Bone marrow (tissue), 2 donors: ENCODE data around the gene ATP6V1C2.

ENCODE experiments used
- DNase-seq, 2 donors: peaks; one replicate each; lab custom pipeline; 2025; lab: John Stamatoyannopoulos, UW

ATP6V1C2 gene

DNA sequence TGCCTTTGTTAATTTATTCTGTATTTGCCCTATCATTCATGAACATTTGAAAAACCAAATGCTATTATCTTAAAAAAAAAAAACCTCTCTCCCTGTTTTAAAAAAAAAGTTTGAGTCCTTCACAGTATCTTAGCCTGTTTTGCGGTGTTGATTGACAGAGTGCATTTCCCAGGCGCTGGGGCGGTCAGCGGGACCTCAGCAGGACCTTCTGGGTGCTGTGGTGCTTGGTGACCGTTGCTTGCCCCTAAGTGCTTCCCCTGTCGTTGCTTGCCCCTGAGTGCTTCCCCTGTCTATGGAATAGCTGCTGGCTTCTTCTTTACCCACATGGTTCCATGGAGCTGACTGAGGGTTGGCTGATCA lies 12.1 kb downstream of the ATP6V1C2 start:
- DNase-seq, result no peak

DNA sequence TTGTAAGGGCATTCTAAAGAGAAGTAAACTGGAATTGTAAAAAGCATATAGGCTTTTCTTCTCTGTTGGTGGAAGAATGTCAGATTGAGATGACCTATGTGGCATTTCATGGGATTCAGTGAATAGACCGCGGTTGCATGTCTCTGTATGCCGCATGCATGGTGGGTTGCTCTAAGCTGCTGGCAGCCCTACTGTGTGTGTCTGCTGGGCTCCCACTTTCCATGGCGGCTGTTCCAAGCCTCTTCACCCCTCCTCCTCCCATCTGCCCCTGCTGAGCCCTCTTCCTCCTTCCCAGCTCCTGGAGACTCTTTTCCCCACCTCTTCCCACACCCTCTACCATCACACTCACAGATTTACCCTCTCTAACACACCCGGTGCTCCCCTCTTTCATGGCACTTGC lies 12.6 kb downstream of the ATP6V1C2 start:
- DNase-seq, result no peak

DNA sequence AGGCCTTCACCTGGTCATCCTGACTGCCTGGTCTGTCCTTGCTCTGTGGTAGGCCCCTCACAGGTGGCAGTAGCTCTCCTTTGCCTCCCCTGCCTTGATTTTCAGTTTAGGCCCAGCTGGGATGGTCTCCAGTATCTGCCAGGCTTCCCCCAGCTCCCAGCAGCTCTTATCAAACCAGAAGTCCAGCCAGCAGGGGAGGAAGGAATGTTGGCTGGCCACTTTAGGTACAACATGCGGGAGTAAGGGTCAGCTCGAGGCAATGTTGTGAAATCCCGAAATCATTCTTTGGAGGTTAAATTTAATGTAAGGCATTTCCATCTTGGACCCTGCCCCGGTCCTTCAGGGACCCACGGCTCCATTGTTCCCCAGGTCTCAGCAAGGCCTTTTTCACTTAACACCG lies 16.8 kb downstream of the ATP6V1C2 start:
- DNase-seq, result no peak

DNA sequence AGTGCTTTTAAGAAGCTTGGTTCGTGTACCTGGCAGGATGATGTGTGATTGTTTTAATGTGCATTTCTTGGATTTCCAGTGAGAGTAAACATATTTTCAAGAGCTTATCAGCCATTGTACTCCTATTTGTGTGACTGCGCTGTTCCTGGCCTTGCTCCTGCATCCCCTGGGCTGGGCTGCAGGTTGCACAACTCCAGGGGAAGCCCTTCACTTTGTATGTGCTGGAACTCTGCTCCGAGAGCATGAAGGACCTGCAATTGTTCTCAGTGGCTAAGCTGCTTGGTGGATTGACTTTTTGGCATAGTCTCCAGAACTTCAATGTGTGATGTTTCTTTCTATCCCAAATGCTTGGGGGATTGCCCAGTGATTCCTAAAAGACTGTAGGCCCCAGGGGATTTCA lies 18.8 kb downstream of the ATP6V1C2 start:
- DNase-seq, result no peak

DNA sequence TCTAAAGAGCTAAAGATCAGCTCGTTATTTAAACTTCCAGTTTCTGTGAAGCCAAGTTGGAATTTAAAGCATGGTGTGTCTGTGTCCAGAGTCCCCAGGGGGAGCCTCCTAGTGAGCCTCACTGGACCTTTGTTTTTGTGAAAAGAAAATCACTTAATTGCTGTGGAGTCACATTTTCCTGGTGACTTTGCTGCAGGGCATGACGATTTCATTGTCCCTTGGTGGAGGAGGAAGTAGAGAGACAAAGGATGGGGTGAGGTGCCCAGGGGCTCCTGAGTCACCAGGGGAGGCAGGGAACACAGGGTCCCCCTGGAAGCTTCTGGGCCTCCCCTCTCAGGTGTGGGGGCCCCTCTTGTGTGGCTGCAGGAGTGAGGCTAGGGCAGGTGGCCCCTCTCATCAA lies 19.7 kb downstream of the ATP6V1C2 start:
- DNase-seq, result no peak

DNA sequence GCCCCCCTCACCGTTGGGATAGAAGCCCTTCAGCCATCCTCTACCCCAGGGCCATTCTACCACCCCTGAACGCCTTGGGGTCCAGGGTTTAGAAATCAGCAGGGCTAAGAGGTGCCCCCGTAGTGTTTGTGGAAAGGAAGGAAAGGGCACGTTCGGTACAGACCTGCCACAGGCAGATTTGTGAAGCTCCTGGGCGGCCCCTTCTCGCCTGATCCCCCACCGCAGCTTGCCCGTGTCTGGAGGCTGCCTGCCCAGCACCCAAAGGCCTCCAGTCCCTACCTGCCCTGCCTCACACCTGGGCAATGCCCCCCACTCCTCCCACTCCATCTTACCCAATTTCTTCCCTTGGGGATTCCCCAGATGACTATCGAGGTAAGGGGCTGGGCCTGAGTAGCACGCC lies 21.2 kb downstream of the ATP6V1C2 start:
- DNase-seq, result no peak

DNA sequence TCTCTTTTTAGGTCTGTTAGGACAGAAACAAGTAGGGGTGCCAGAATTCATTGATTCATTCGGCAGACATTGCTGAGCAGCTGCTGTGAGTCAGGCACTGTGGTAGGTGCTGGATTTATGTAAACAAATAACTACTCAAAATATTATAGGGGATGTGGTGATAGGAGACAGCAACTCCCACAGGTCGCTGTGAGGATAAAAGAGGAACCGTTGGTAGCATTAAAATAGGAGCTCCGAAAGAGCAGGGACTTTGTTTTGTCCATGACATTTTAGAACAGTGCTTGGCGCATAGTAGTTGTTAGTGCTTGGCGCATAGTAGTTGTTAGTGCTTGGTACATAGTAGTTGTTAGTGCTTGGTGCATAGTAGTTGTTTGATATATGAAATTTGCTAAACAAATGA lies 29.2 kb downstream of the ATP6V1C2 start:
- DNase-seq, result no peak

DNA sequence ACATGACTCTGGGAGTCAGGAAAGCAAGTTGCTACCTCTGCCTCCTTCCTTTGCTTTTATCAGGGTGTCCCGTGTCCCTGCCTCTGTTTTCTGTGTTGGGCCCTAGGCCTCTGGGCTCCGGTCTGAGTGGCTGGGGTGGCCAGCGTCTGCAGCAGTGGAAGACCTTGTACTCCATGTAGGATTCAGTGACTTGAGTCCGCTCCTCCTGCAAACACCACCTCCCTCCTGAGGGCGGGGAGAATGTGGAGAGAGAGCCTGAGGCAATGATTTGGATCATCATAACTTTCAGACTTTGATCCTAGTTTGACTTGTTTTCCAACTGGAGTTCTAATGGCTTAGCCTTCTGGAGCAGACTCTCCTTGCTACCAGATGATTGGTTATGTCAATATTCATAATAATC lies 30.8 kb downstream of the ATP6V1C2 start:
- no peak for DNase-seq

DNA sequence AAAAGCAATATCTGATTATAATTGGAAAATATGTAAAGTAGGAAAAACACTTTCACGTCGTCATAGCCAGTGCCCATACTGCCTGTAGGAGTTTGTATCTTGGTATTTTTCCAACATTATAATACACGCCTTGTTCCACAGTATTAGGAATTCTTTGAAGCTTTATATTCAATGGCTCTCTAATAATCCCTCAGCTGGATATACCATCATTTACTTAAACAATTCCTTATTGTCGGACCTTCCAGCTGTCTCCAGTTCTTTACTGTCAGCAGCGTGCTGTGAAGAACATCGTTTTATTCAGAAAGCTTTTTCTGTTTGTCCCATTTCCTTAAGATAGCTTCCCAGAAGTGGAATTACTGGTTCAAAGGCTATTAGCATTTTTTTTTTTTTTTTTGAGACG lies 31.7 kb downstream of the ATP6V1C2 start:
- no peak for DNase-seq

DNA sequence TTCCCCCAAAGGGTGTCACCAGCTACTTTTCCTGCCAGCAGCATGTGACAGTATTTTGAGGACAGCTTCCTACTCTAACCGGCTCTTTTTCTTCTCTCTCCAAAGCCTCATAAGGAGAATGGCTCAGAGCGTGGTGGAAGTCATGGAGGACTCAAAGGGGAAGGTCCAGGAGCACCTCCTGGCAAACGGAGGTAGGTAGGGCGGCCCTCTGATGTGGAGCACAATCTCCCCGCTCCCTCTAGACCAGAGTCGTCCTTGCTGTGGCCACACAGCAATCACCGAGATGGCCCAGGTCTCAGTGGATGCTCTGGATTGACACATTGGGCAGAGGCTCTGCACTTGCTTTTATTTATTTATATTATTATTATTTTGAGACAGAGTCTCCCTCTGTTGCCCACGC lies 32.4 kb downstream of the ATP6V1C2 start:
- no peak for DNase-seq

DNA sequence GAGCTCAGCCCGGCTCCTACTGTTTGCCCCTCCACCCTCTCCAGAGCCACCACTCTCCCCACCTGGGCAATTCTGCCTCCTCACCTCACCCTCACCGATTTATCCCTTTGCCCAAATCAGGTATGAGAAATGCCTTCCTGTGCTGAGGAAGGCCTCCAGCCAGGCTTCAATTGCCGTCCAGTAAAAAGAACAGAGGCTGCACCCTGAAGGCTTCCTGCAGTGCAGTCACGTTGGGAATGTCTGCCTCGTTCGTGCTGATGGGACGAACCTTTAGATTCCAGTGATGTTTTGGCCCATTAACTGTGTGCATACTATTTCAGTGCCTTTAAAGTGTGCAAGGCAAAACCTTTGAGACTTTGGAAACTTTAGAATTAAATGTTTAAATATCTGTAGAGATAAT lies 34.2 kb downstream of the ATP6V1C2 start:
- no peak for DNase-seq

DNA sequence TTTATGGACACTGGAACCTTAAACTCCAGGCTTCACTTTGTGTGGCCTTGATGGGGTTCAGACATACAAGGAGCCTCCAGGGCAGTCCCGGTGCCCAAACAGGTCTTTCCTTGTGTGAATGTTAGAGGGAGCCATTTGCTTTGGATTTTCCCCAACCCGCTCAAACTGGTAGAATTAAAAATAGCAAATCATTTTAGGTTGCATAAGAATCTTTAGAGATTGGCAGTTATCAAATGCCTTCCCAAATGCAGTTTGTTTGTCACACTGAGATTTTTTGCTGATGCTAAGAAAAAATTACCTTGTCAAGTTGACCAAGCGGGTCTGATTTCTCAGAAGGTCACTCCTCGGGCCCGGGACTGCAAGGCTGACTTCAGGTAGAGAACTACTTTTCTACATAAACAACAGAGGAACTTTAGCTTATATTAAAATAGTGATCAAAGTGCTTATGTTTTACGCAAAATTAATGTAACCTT lies 36.4 kb downstream of the ATP6V1C2 start:
- no peak for DNase-seq

DNA sequence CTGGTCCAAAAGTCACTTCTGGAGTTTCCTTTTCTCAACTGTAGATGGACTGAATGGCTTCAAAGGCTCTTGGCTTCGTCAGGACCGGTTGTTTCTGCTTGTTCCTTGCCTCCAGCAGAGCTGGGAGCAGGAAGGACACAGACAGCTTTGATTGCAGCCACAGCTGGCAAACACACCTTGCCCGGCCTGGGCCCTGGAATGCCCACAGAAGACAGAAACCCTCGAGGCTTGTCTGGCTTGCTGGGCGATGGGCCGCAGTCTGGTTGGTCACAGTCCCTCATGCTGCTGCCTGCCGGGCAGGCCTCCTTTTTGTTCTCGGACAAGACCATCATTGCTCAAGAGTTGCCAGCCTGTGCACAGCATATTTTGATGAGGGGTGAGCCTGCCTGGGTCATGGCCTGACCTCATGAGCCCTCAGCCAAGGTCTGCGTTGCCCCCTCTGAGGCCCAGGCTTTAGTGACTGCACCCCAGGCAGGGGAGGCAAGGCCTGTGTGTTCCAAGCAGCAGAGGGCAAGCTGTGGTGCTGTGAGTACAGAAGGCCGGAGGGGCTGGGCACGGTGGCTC lies 37.8 kb downstream of the ATP6V1C2 start:
- DNase-seq, result no peak

DNA sequence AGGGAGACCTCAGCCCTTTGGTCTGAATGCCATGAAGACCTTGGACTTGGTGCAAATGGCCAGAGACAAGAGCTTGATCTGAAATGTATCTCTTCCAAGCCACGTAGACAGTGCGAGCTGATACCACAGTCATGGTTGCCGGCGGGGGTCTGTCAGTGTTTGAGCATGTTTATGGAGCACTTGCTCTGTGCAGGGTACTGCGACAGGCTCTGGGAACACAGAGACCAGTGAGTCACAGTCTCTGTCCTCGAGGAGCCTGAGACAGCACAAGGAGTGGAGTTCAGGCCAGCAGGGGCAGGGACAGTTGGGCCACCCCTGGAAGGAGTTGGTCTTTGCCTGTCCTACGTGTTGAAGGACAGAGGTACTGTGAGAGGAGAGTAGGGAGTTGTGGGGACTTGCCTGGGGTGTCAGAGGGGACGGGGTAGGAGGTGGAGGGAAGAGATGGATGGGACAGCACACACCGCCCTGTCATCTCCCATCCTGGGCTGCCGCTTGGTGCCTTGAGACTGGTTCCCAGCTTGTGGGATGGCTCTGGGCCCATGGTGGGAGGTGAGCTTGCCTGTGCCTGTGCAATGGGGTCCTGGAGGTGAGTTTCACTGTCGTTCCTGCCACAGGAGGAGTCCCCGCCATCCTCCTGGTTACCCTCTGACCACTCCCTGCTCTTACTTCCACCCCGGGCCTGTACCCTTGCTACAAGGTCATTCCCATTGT lies 39.5 kb downstream of the ATP6V1C2 start:
- no peak for DNase-seq

DNA sequence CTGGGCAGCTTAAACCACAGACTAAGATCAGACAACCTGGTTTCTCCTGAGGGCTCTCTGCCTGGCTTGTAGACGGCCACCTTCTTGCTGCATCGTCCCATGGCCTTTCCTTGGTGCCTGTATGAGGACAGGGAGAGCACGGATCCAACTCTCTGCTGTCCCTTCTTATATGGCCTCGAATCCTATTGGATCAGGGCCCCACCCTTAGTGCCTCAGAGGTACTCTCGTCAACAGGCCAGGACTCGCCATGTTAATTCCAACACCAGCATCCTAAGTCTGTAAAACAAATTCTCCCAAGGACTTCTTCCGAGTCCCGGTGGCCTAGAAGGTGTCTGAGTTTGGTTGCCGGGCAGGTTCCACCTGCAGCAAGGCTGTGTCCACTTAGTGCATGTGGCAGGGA lies 40.2 kb downstream of the ATP6V1C2 start:
- DNase-seq, result no peak

DNA sequence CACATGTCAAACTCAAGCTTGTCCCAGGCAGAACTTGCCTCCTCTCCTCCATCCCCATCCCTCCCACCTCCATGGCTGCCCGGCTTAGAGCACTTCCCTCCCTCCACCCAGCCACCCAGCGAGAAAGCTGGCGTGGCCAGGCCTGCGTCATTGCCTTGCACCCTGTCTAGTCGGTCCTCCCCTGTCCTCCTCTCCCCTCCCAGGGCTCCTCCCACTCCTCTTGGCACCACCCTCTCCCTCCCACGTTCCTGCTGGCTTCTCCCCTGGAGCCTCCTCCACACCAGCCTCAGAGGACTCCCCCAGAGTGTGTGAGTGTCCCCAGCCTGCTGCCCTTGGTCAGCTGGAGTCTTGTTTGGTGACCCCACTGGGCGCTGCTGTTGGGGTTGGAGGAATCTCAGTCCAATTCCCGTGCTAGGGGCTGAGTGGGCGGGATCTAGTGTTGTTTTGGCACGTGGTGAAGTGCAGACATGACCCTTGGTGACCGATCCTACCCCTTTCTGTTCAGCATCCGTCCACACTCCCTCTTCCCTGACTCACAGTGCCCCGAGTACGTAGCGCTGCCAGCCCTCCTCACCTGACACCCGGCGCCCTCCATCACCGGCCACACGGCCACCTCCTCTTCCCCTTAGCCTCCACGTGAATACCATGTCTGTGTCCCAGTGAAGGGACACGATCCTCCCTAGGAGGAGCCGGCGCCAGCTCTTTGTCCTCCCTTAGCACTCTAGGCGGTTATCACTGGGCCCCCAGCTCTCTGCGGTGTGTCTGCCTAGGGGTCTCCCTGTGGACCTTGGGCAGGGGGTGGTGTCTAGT lies 41.4 kb downstream of the ATP6V1C2 start:
- no peak for DNase-seq

DNA sequence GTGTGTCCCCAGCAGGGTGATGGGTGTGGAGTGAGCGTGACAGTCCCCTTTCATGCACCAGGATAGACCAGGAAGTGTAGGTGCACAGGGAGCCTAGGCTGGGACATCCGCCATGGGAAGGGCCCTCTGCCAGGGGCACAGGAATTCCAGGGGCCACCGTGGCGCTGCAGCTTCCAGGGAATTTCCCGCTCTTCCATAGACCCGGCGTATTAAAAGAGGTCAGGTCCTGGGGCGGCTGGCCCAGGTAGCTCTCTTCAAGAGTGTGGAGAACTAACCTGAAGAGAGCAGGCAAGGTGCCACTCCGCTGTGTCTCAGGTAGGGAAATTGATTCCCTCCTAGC lies 42.0 kb downstream of the ATP6V1C2 start:
- no peak for DNase-seq

DNA sequence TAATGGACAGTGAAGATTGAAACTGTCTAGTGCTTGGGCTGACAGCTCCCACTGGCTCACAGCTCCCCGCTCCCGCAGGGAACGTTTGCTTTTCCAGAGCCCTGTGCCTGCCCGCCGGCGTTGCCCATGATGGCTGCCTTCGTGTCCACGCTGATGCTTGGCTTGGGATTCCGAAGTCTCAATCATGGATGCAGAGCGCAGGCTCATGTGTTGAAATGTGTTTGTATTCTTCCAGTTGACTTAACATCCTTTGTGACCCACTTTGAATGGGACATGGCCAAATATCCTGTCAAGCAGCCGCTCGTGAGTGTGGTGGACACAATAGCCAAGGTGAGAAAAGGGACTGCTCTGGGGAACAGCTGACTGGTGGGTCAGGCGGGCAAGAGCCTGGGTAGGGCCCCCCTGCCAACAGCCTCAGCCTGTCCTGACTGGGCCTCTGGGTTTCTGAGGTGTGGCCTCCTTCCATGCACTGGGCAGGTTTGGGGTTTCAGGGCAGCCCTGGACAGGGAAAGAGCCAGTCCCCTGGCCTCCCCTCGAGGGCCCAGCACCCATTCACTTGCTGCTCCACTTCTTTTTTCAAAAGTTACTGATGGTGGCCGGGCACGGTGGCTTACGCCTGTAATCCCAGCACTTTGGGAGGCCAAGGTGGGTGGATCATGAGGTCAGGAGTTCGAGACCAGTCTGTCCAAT lies 42.8 kb downstream of the ATP6V1C2 start:
- DNase-seq, result no peak

DNA sequence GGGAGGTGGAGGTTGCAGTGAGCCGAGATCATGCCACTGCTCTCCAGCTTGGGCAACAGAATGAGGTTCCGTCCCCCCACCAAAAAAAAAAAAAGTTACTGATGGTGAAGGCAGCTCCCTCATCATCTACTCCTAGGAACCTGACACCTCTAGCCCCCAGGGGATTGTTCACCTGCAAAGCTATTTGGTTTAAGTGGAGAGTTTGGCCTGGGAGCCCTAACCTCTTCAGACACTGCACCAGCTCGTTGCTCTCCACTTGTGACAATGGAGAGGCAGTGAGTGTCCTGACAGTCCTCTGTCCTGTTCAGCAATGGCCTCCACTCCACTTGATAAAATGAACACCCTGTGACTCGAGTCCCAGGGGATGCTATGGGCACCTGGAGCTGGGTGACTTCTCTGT lies 43.5 kb downstream of the ATP6V1C2 start:
- no peak for DNase-seq

DNA sequence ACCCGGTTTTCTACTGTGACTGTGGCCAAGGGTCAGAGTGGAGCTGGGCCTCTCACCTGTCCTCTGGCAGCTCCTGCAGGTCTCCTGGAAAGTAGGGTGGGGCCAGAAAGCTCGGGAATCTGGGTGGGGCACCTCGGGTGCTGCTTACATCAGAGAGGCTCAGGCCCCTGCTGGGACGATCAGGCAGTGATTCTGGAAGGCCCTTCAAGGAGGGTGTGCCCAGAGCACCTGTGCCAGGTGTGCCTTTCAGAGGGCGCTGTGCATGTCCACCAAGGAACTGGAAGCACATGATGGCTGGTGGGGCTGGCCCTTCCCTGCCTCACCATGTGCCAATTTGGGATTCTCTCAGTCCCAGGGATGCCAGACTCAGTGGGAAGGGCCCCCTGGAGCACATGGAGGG lies 44.0 kb downstream of the ATP6V1C2 start:
- no peak for DNase-seq

DNA sequence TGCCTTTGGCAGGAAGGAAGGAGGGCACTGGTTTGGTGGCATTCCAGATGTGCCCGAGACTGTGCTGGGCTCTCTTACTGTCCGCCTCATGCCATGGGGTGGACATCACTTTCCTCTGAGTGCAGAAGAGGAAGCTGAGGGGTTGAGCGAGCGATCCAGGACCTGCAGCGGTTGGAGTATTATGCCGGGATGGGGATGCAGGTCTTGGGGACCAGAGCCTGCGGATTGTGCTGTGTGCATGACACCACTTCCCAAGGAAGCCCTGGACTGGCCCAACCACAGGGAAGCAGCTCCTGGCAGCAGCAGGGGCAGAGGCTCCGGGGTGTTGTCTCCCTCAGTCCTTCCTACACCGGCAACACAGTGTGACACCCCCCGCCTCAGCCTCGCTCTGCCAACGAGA lies 44.5 kb downstream of the ATP6V1C2 start:
- DNase-seq, result no peak

DNA sequence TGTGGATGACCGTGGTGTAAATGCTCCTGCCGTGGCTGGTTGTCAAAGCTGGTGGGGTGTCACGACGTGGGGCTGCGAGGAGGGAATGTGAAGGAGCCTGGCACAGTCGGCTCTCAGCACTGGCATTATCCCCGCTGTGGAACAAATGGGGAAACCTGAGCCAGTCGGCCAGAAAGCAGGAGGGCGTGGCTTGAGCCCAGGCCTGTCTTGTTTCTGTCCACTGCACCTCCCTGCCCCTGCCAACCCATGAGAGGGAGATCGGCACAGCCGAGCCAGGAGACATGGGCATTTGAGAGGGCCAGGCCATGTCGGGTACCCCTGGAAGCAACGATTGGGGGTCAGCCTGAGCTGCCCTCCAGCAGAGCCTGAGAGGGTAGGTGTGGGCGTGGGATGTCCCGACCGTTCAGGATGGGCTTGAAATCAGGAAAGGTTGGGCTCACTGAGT lies 46.7 kb downstream of the ATP6V1C2 start:
- no peak for DNase-seq
